SK-N-SH treated with all-trans-retinoic acid at 6 μM for 48 hours (cell line): ENCODE measurements around the gene BAIAP3.

Experiments used
- ATAC-seq: fragments of 200-7000 bp; cut with Tn5 transposase; 3 replicates; pipeline ENCODE4 v1.9.1; 2020; ENCODE audit warnings: mild to moderate bottlenecking, moderate library complexity
- ARNTL ChIP-seq: fragments of 450-650 bp; formaldehyde crosslinking; IDR thresholded peaks from 2 replicates; pipeline ENCODE4 v1.5.0; 2020; ENCODE audit warnings: low read depth, mild to moderate bottlenecking, moderate library complexity, borderline replicate concordance
- BACH2 ChIP-seq: fragments of 250-450 bp; sonication (Bioruptor Pico); IDR thresholded peaks from 2 replicates; pipeline ENCODE4 v1.9.0; 2021; ENCODE audit warnings: mild to moderate bottlenecking, borderline replicate concordance
- CREB5 ChIP-seq: fragments of 250-450 bp; sonication (Bioruptor Pico); IDR thresholded peaks from 2 replicates; pipeline ENCODE4 v1.5.1; 2020; ENCODE audit warnings: low read depth, mild to moderate bottlenecking, moderate library complexity
- CSDC2 ChIP-seq: fragments of 250-450 bp; sonication (Bioruptor Pico); IDR thresholded peaks from 2 replicates; pipeline ENCODE4 v1.5.0; 2020; ENCODE audit warnings: mild to moderate bottlenecking, moderate library complexity
- CSRNP3 ChIP-seq: fragments of 250-450 bp; sonication (Bioruptor Pico); IDR thresholded peaks from 2 replicates; pipeline ENCODE4 v1.5.1; 2021; ENCODE audit warnings: mild to moderate bottlenecking, moderate library complexity
- ESRRG ChIP-seq: fragments of 250-450 bp; sonication (Bioruptor Pico); IDR thresholded peaks from 2 replicates; pipeline ENCODE4 v1.6.1; 2021; ENCODE audit warnings: mild to moderate bottlenecking
- GLIS3 ChIP-seq: fragments of 250-450 bp; sonication (Bioruptor Pico); IDR thresholded peaks from 2 replicates; pipeline ENCODE4 v1.5.0; 2020; ENCODE audit warnings: mild to moderate bottlenecking, moderate library complexity
- ISL1 ChIP-seq: fragments of 250-450 bp; sonication (Bioruptor Pico); IDR thresholded peaks from 2 replicates; pipeline ENCODE4 v2.1.2; 2022; ENCODE audit warnings: mild to moderate bottlenecking, moderate library complexity
- OSR1 ChIP-seq: fragments of 250-450 bp; sonication (Bioruptor Pico); IDR thresholded peaks from 2 replicates; pipeline ENCODE4 v1.8.0; 2022; ENCODE audit warnings: moderate library complexity, mild to moderate bottlenecking, inconsistent platforms
- PATZ1 ChIP-seq: fragments of 250-450 bp; sonication (Bioruptor Pico); IDR thresholded peaks from 2 replicates; pipeline ENCODE4 v1.8.0; 2020; ENCODE audit warnings: mild to moderate bottlenecking, moderate library complexity, borderline replicate concordance
- POU6F1 ChIP-seq: fragments of 250-450 bp; sonication (Bioruptor Pico); IDR thresholded peaks from 2 replicates; pipeline ENCODE4 v1.8.0; 2021; ENCODE audit warnings: low read depth, mild to moderate bottlenecking, moderate library complexity, borderline replicate concordance
- PPARA ChIP-seq: fragments of 250-450 bp; sonication (Bioruptor Pico); IDR thresholded peaks from 2 replicates; pipeline ENCODE4 v1.5.0; 2020; ENCODE audit warnings: mild to moderate bottlenecking, borderline replicate concordance
- RARB ChIP-seq: fragments of 250-450 bp; sonication (Bioruptor Pico); IDR thresholded peaks from 2 replicates; pipeline ENCODE4 v1.8.0; 2021; ENCODE audit warnings: mild to moderate bottlenecking, moderate library complexity
- SNAI2 ChIP-seq: fragments of 250-450 bp; sonication (Bioruptor Pico); IDR thresholded peaks from 2 replicates; pipeline ENCODE4 v1.5.0; 2020; ENCODE audit warnings: mild to moderate bottlenecking, moderate library complexity
- TCF4 ChIP-seq: fragments of 250-450 bp; sonication (Bioruptor Pico); IDR thresholded peaks from 2 replicates; pipeline ENCODE4 v1.8.0; 2021; ENCODE audit warnings: mild to moderate bottlenecking, moderate library complexity, borderline replicate concordance
- TOX ChIP-seq: fragments of 250-450 bp; sonication (Bioruptor Pico); IDR thresholded peaks from 2 replicates; pipeline ENCODE4 v1.8.0; 2021; ENCODE audit warnings: mild to moderate bottlenecking, moderate library complexity, borderline replicate concordance
- TSHZ2 ChIP-seq: fragments of 250-450 bp; sonication (Bioruptor Pico); IDR thresholded peaks from 2 replicates; pipeline ENCODE4 v1.5.0; 2020; ENCODE audit warnings: mild to moderate bottlenecking, moderate library complexity
- ZC3H10 ChIP-seq: fragments of 250-450 bp; sonication (Bioruptor Pico); IDR thresholded peaks from 2 replicates; pipeline ENCODE4 v1.5.1; 2021; ENCODE audit warnings: mild to moderate bottlenecking, moderate library complexity
- ZFP30 ChIP-seq: fragments of 450-650 bp; formaldehyde crosslinking; IDR thresholded peaks from 2 replicates; pipeline ENCODE4 v1.5.0; 2022; ENCODE audit warnings: mild to moderate bottlenecking, moderate library complexity
- ZNF565 ChIP-seq: fragments of 450-650 bp; formaldehyde crosslinking; conservative IDR thresholded peaks from 2 replicates; pipeline ENCODE4 v1.5.0; 2020; ENCODE audit warnings: low read depth, mild to moderate bottlenecking, moderate library complexity
- ZNF70 ChIP-seq: fragments of 450-650 bp; formaldehyde crosslinking; IDR thresholded peaks from 2 replicates; pipeline ENCODE4 v1.5.0; 2020; ENCODE audit warnings: mild to moderate bottlenecking, moderate library complexity
- ZNF8 ChIP-seq: fragments of 450-650 bp; formaldehyde crosslinking; IDR thresholded peaks from 2 replicates; pipeline ENCODE4 v1.5.0; 2020; ENCODE audit warnings: mild to moderate bottlenecking, moderate library complexity

Gene BAIAP3

GRCh38 chr16:1366712-1367299, 33.4 kb downstream of the BAIAP3 start:
- TF ChIP-seq OSR1 (CRISPR knock-in tag) = no peak
- no peak for TF ChIP-seq CSDC2 (CRISPR knock-in tag)
- no peak for TF ChIP-seq GLIS3
- no peak for TF ChIP-seq POU6F1
- no peak for TF ChIP-seq ARNTL (CRISPR knock-in tag)
- no peak for TF ChIP-seq TSHZ2 (CRISPR knock-in tag)
- TF ChIP-seq TOX (CRISPR knock-in tag) = no peak
- TF ChIP-seq, all 23 proteins: peak for 0
- ATAC-seq = no peak

GRCh38 chr16:1367486-1368174, 34.2 kb downstream of the BAIAP3 start:
- ATAC-seq = no peak
- TF ChIP-seq TCF4 (CRISPR knock-in tag) = no peak

- TF ChIP-seq ZC3H10 = no peak
- no peak for TF ChIP-seq ZFP30 (CRISPR knock-in tag)
- TF ChIP-seq SNAI2 (CRISPR knock-in tag) = no peak
- TF ChIP-seq OSR1 (CRISPR knock-in tag) = no peak
- TF ChIP-seq ISL1 (CRISPR knock-in tag) = no peak
- TF ChIP-seq CREB5 = no peak
- no peak for TF ChIP-seq BACH2 (CRISPR knock-in tag)
- TF ChIP-seq RARB = no peak
- no peak for TF ChIP-seq ZNF70 (CRISPR knock-in tag)
- TF ChIP-seq ESRRG = no peak
- no peak for TF ChIP-seq TOX (CRISPR knock-in tag)
- no peak for TF ChIP-seq TCF4 (CRISPR knock-in tag)
- TF ChIP-seq POU6F1 = no peak
- TF ChIP-seq ZNF565 (CRISPR knock-in tag) = no peak
- no peak for TF ChIP-seq ZNF8
- no peak for TF ChIP-seq GLIS3
- no peak for TF ChIP-seq CSRNP3
- no peak for TF ChIP-seq ARNTL (CRISPR knock-in tag)
- no peak for TF ChIP-seq PPARA (CRISPR knock-in tag)
- TF ChIP-seq PATZ1 = no peak
- no peak for ATAC-seq
Measured at GRCh38 chr16:1371054-1371978, 37.9 kb downstream of the BAIAP3 start.
